ENCODE results near the gene TICAM1.
A peak's percentile ranks its signal among the peaks of the same experiment; 100 is the strongest.
"Not testable (repeated sequence)": the region's sequence is repeated elsewhere in the genome, so short reads cannot be mapped to it uniquely, and the experiment has no call there.

Gene TICAM1

DNA sequence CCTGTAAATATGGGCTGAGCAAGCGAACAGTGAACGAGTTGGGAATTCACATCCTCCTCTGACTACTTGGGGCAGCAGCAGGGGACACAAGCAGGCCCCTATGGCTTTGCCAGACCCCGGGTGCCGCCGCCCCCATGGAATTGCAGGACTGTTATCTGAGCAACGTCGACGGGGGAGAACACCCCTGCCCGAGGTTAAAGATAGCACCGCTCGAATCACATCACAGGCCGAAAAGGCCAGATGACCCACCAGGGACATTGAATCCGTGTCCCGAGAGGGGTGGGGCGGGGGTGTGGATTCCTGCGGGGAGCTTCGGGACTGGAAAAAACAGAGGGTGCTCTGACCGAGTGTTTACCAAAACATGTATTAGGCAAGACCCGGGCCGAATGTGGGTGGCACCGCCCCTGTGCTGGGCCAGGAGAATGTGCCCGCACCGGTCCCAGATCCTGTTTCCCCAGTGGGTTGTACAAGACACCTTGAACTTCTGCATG, 30.9 kb downstream of the TICAM1 start:
- CTCF ChIA-PET: no interaction called here
- no peak for DNase-seq (ENCODE audit: extremely low spot score)
- TF ChIP-seq CTBP1 (IDR thresholded peaks at IDR 0.05; ENCODE audit: borderline replicate concordance) (no peak), FOXA1 (IDR thresholded peaks at IDR 0.05) (no peak), L3MBTL2 (conservative IDR thresholded peaks at IDR 0.05) (no peak), SP1 (IDR thresholded peaks at IDR 0.05) (no peak), ELF4 (IDR thresholded peaks at IDR 0.05) (no peak), LEF1 (IDR thresholded peaks at IDR 0.05; ENCODE audit: borderline replicate concordance) (no peak), ARNT (IDR thresholded peaks at IDR 0.05) (no peak)
- POLR2A ChIA-PET: no interaction called here

GRCh38 chr19:4795400-4795799, 36.1 kb downstream of the TICAM1 start:
- ChIA-PET POLR2A (no interaction called here), CTCF (no interaction called here)
- TF ChIP-seq, protein P1, sequence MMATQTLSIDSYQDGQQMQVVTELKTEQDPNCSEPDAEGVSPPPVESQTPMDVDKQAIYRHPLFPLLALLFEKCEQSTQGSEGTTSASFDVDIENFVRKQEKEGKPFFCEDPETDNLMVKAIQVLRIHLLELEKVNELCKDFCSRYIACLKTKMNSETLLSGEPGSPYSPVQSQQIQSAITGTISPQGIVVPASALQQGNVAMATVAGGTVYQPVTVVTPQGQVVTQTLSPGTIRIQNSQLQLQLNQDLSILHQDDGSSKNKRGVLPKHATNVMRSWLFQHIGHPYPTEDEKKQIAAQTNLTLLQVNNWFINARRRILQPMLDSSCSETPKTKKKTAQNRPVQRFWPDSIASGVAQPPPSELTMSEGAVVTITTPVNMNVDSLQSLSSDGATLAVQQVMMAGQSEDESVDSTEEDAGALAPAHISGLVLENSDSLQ (IDR thresholded peaks at IDR 0.05): no peak
- TF ChIP-seq ELF4 (IDR thresholded peaks at IDR 0.05) (no peak), BHLHE40 (IDR thresholded peaks at IDR 0.05; ENCODE audit: borderline replicate concordance) (no peak), LEF1 (IDR thresholded peaks at IDR 0.05; ENCODE audit: borderline replicate concordance) (no peak), FOXK2 (IDR thresholded peaks at IDR 0.05) (no peak), FOXA1 (IDR thresholded peaks at IDR 0.05) (no peak), HDGF (IDR thresholded peaks at IDR 0.05; ENCODE audit: borderline replicate concordance) (no peak), L3MBTL2 (conservative IDR thresholded peaks at IDR 0.05) (no peak), SUZ12 (IDR thresholded peaks at IDR 0.05) (no peak), ARNT (IDR thresholded peaks at IDR 0.05) (no peak), SP1 (IDR thresholded peaks at IDR 0.05) (no peak), CTBP1 (IDR thresholded peaks at IDR 0.05; ENCODE audit: borderline replicate concordance) (no peak), FOXM1 (IDR thresholded peaks at IDR 0.05; ENCODE audit: borderline replicate concordance) (no peak)
- DNase-seq (ENCODE audit: extremely low spot score): no peak

DNA sequence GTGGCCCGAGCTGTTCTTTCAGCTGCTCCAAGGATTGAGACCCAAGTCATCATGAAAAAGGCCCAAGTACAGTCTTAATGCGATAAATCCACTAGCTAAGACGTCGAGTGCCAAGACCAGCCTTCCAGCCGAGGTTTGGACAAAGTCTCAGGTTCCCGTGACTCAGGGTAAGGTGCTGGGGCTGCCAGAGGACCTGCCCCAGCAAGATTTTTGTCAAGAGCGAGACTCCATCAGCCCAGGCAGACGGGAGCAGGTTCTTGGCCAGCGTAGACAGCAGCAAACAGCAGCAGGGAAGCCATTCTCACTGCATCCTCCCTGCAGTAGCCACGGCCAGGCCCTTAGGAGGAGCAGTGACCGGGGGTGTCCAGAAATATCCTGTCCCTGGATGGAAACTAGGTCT, 36.5 kb downstream of the TICAM1 start:
- TF ChIP-seq L3MBTL2 (conservative IDR thresholded peaks at IDR 0.05) (no peak), ARNT (IDR thresholded peaks at IDR 0.05) (no peak), SUZ12 (IDR thresholded peaks at IDR 0.05) (no peak), NFRKB (IDR thresholded peaks at IDR 0.05) (no peak), BHLHE40 (IDR thresholded peaks at IDR 0.05; ENCODE audit: borderline replicate concordance) (no peak), ZNF384 (IDR thresholded peaks at IDR 0.05) (no peak), LEF1 (IDR thresholded peaks at IDR 0.05; ENCODE audit: borderline replicate concordance) (no peak), FOXK2 (IDR thresholded peaks at IDR 0.05) (no peak), TARDBP (IDR thresholded peaks at IDR 0.05) (no peak)
- TF ChIP-seq, protein P1 (IDR thresholded peaks at IDR 0.05): no peak
- CTCF ChIA-PET: interaction anchor here (0.6 to 1.0 kb wide), 2 partner anchors 10 to 289 kb away, joined by 6 to 7 read pairs; no protein-coding TSS in a partner anchor

GRCh38 chr19:4793278-4793677, 38.2 kb downstream of the TICAM1 start:
- CTCF ChIA-PET; DNase-seq (ENCODE audit: extremely low spot score); POLR2A ChIA-PET: not testable (repeated sequence)

More for the DNA sequence above, 36.5 kb downstream of the TICAM1 start:
- no peak for DNase-seq (ENCODE audit: extremely low spot score)
- POLR2A ChIA-PET: no interaction called here

DNA sequence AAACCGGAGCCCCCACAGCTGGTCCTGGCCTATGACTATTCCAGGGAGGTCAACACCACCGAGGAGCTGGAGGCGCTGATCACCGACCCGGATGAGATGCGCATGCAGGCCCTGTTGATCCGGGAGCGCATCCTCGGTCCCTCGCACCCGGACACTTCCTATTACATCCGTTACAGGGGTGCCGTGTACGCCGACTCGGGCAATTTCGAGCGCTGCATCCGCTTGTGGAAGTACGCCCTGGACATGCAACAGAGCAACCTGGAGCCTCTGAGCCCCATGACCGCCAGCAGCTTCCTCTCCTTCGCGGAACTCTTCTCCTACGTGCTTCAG, 38.7 kb downstream of the TICAM1 start:
- CTCF ChIA-PET; DNase-seq (ENCODE audit: extremely low spot score); POLR2A ChIA-PET: not testable (repeated sequence)

GRCh38 chr19:4792019-4792865, 39.3 kb downstream of the TICAM1 start:
- ChIA-PET CTCF (interaction anchor here (1.8 to 2.0 kb wide), 2 partner anchors 60 to 63 kb away, joined by 12 to 18 read pairs; no protein-coding TSS in a partner anchor), POLR2A (interaction anchor here (1.7 to 2.1 kb wide), 3 partner anchors 54 to 69 kb away, joined by 7 to 25 read pairs (median 12); partner anchors contain the start of gene DPP9)
- TF ChIP-seq L3MBTL2 (conservative IDR thresholded peaks at IDR 0.05): peak; percentile 41
- not testable (repeated sequence) for DNase-seq (ENCODE audit: extremely low spot score)

DNA sequence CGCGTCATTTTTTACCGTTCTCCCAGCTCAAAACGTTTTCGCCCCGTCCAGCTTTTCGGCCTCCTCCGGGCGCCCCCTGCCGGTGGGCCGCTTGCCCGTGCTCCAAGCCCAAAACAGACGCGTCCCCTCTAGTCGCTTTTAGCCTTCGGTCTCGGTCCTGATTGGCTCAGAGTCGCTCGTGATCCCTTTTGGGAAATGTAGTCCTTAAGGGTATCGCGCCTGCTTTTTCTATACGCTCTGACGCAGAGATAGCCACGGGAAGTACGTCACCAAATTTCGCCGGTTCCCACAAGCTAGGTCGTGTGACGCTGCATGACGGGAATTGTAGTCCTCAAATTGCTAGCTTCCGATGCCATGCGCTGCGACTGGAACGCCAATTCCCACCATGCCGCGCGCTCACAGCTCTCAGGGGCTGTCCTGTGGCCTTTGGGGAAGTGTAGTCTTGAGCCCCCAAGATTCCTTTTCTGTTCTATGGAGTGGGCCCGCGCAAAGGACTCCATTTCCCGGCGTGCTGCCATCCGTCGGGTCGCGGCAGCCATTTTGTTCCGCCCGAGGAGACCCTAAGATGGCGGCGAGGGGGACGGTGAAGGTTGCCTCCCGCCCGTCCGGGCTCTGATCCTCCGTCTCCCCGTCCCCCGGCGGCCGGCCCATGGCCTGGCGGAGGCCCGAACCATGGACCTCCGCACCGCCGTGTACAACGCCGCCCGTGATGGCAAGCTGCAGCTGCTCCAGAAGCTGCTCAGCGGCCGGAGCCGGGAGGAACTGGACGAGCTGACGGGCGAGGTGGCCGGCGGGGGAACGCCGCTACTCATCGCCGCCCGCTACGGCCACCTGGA, 40.1 kb downstream of the TICAM1 start, which contains the start of gene FEM1A:
TSS of gene FEM1A (plus strand) at position 552 of the 836 bp plus-strand sequence. CDS start at position 673, 121 bp downstream.
- ChIA-PET POLR2A (interaction anchor here (0.6 to 2.1 kb wide), 7 partner anchors 24 to 321 kb away, joined by 3 to 25 read pairs (median 7); partner anchors contain the start of gene DPP9), CTCF (interaction anchor here (0.5 to 2.5 kb wide), 11 partner anchors 18 to 736 kb away, joined by 3 to 18 read pairs (median 5); no protein-coding TSS in a partner anchor)
- TF ChIP-seq L3MBTL2 (conservative IDR thresholded peaks at IDR 0.05) (peak; percentile 91), LEF1 (IDR thresholded peaks at IDR 0.05; ENCODE audit: borderline replicate concordance) (no peak), NFRKB (IDR thresholded peaks at IDR 0.05) (peak; percentile 70), FOXM1 (IDR thresholded peaks at IDR 0.05; ENCODE audit: borderline replicate concordance) (no peak), BHLHE40 (IDR thresholded peaks at IDR 0.05; ENCODE audit: borderline replicate concordance) (no peak), TARDBP (IDR thresholded peaks at IDR 0.05) (peak; percentile 70), ELF4 (IDR thresholded peaks at IDR 0.05) (peak; percentile 98), SUZ12 (IDR thresholded peaks at IDR 0.05) (peak; percentile 98), FOXA1 (IDR thresholded peaks at IDR 0.05) (no peak), ZNF384 (IDR thresholded peaks at IDR 0.05) (peak; percentile 38; the same call in 1 of the 2 replicates), CTBP1 (IDR thresholded peaks at IDR 0.05; ENCODE audit: borderline replicate concordance) (no peak)
- TF ChIP-seq, protein P1 (IDR thresholded peaks at IDR 0.05): peak; percentile 49
- peak; percentile 95 for DNase-seq (ENCODE audit: extremely low spot score)

DNA sequence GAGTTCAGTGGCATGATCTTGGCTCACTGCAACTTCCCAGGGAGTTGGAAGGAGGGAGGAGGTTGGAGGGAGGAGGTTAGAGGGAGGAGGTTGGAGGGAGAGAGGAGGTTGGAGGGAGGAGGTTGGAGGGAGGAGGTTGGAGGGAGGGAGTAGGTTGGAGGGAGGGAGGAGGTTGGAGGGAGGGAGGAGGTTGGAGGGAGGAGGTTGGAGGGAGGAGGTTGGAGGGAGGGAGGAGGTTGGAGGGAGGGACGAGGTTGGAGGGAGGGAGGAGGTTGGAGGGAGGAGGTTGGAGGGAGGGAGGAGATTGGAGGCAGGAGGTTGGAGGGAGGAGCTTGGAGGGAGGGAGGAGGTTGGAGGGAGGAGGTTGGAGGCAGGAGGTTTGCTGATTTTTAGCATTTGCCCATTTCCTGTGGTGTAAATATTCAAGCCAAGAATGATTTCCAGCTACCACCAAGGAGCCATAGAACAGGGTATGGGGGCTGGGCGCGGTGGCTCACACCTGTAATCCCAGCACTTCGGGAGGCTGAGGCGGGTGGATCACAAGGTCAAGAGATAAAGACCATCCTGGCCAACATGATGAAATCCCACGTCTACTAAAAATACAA, 45.0 kb downstream of the TICAM1 start:
- DNase-seq (ENCODE audit: extremely low spot score); POLR2A ChIA-PET; CTCF ChIA-PET: not testable (repeated sequence)

Measured in HEK293T (cell line).